HTR-8/SVneo (cell line): ENCODE measurements around the gene CHST14.

Source experiments
- DNase-seq: peaks from one replicate; pipeline ENCODE4 v3.0.0; 2011; ENCODE audit warnings: low spot score, mixed read lengths; ENCODE audit not compliant: insufficient read length
- FAIRE-seq: peaks from 2 replicates; lab custom pipeline; 2011; peaks lifted over from hg19 to GRCh38; lab: Jason Lieb, UNC

Gene CHST14

DNA sequence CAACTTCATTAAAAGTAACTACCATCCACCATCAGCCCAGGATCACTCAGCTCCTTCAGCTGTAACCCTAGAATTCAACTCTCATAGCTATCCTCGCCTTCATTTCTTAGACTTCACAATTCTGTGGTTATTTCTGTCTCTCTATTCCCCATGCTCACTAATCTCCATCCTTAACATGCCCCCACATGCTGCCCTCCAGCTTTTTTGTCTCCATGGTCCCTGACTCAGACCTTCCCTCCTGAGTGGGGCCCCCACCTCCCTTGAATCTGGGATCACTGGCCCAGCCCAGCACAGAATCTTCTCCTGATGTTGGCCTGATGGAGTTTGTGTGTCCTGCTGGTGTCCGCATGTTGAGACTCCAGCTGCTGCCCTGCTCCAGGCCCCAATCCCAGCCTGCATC lies 41.7 kb downstream of the CHST14 start:
- DNase-seq (no peak), FAIRE-seq (no peak)

- no peak for FAIRE-seq
Measured at GRCh38 chr15:40513609-40514008, 42.8 kb downstream of the CHST14 start.

GRCh38 chr15:40516322-40516721 lies 45.5 kb downstream of the CHST14 start:
- DNase-seq (no peak), FAIRE-seq (no peak)

More at GRCh38 chr15:40513609-40514008, 42.8 kb downstream of the CHST14 start:
- no peak for DNase-seq
